ENCODE results near the gene C6orf89.
"Not testable (repeated sequence)": the region's sequence is repeated elsewhere in the genome, so short reads cannot be mapped to it uniquely, and the experiment has no call there.

C6orf89 gene

GRCh38 chr6:36947570-36948351 is 62.0 kb downstream of the C6orf89 start:
- DNase-seq (ENCODE audit: low read depth in 2 of 2), result no peak

- DNase-seq (ENCODE audit: low read depth in 2 of 2), result not testable (repeated sequence)
Observed at GRCh38 chr6:36949076-36949475, 63.3 kb downstream of the C6orf89 start.

- no peak for DNase-seq (ENCODE audit: low read depth in 2 of 2)
Observed at GRCh38 chr6:36949636-36950035, 63.9 kb downstream of the C6orf89 start.

DNA sequence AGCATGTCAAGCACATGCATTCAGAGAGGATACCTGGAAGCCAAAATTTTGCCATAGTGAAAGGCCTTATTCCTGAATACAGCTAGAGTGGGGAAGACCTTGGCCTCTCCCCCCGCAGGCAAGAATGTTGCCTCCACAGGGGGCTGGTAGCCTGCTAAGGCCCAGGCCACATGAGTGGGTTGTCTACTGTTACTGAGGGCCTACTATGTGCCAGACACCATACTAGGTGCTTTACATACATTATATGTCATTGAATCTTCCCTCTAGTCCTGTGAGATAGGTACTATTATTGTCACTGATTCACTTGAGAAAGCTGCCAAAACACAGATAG is 68.1 kb downstream of the C6orf89 start:
- DNase-seq (ENCODE audit: low read depth in 2 of 2), result no peak

DNA sequence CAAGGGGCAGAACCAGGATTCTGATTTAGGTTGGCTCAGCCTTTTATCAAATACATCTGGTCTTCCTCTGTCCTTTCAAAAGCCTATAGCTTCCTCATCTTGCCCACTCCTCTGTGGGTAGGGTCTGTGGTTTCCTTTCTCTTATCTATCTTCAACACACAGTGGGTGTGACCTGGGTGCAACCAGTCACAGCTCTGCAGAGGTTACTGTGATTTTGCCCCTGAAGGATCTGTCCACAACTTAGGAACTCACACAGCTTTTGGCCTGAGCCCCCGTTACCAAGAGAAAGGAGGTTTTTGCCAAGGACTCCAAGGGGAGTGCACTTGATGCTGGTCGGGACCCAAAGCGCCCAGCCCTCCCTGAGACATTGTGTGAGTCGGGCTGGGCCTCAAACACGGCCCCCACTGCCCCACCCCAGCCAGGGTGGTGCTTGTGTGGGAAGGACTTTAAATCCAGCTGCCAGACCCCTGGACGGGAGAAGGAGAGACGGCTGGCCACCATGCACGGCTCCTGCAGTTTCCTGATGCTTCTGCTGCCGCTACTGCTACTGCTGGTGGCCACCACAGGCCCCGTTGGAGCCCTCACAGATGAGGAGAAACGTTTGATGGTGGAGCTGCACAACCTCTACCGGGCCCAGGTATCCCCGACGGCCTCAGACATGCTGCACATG is 68.6 kb downstream of the C6orf89 start, which contains the start of gene PI16:
Gene PI16, plus strand, starts transcription at position 477 of the 670 bp plus-strand sequence. Its CDS starts 23 bp downstream, at position 500.
- no peak for DNase-seq (ENCODE audit: low read depth in 2 of 2)

GRCh38 chr6:36955136-36955535 is 69.4 kb downstream of the C6orf89 start:
- no peak for DNase-seq (ENCODE audit: low read depth in 2 of 2)

DNA sequence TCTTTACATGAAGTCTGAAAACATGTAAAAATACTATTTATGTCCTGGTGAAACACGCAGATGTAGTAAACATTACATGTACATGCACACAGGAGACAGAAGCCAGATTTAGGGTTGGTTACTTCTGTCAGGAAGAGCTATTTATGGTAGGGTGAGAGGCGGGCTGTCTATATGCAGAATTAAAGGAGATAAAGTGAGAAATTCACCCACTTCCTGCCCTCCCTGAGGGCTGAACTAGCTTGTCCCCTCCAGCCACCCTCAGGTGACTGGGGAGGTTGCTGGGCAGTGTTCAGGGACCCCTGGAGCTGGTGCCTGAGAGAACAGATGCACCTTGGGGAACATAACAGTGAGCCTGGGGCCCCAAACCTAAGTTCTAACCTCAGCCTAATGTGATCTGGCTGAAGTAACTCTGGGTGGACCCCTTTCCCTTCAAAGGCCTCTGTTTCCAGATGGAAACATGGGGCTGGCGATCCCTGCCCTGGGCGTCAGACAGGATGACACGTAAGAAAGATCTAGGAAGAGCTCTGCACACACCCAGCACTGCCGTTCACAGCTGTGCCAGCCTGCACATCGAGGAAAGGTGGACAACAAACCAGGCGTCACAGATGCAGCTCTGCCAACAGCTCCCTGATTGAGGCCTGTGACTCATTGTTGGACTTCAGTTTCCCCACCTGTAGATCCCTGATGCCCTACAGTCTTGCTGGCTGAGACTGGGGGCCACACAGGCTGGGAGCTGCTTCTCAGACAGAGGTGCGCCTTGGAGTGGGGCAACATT is 70.1 kb downstream of the C6orf89 start:
- DNase-seq (ENCODE audit: low read depth in 2 of 2), result no peak

GRCh38 chr6:36956446-36956820 is 70.7 kb downstream of the C6orf89 start:
- DNase-seq (ENCODE audit: low read depth in 2 of 2), result no peak

- no peak for DNase-seq (ENCODE audit: low read depth in 2 of 2)
Observed at GRCh38 chr6:36957773-36958271, 72.1 kb downstream of the C6orf89 start.

GRCh38 chr6:36958775-36959554 is 73.2 kb downstream of the C6orf89 start:
- no peak for DNase-seq (ENCODE audit: low read depth in 2 of 2)

- DNase-seq (ENCODE audit: low read depth in 2 of 2), result no peak
Observed at GRCh38 chr6:36959555-36960250, 74.0 kb downstream of the C6orf89 start.

GRCh38 chr6:36961441-36962435 is 76.0 kb downstream of the C6orf89 start:
- DNase-seq (ENCODE audit: low read depth in 2 of 2), result no peak

GRCh38 chr6:36962874-36963273 is 77.1 kb downstream of the C6orf89 start:
- peak; percentile 38 to 58 for DNase-seq (ENCODE audit: low read depth in 2 of 2)

- no peak for DNase-seq (ENCODE audit: low read depth in 2 of 2)
Observed at GRCh38 chr6:36963451-36964290, 77.9 kb downstream of the C6orf89 start.

- DNase-seq (ENCODE audit: low read depth in 2 of 2), result no peak
Observed at GRCh38 chr6:36964349-36964748, 78.6 kb downstream of the C6orf89 start.

DNA sequence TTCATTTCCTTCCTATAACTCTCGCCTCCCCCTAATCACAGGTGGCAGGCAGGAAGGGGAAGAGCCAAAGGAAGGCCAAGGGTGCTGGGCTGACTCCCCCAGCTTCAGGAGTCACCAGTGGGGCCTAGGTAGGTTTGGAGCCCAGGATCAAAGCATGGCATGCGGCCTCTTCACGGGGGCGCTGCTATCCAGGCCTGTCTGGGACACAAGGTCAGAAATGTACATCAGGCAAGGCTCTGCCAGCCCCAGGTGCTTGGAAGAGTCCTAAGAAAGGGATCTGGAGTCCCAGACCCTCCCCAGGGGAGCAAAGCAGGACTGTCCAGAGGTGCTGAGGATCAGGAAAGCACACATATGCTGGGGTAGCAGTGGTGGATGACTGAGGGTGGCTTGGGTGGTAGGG is 79.2 kb downstream of the C6orf89 start:
- DNase-seq (ENCODE audit: low read depth in 2 of 2), result no peak

GRCh38 chr6:36967301-36967700 is 81.5 kb downstream of the C6orf89 start:
- no peak for DNase-seq (ENCODE audit: low read depth in 2 of 2)

- no peak for DNase-seq (ENCODE audit: low read depth in 2 of 2)
Observed at GRCh38 chr6:36967757-36968156, 82.0 kb downstream of the C6orf89 start.

All from stimulated activated CD8-positive, alpha-beta memory T cell treated with anti-CD3 and anti-CD28 coated beads, Interleukin-2, amount 100 ng/mL, for 48 hours (primary cell).